ENCODE data around the gene RMDN2.

The RMDN2 gene

GRCh38 chr2:37895140-37895539 lies 29.9 kb upstream of the RMDN2 start:
- no peak for TF ChIP-seq CTCF (IDR thresholded peaks at IDR 0.05)
- Histone ChIP-seq H3K4me3 (ENCODE audit: low read depth, low read length) (no peak overlapping the region), H3K79me2 (no peaks in the 10 kb centered on the region), H3K9me3 (ENCODE audit: control insufficient read depth, low read length) (no peaks in the 10 kb centered on the region), H3K27ac (no peak overlapping the region), H3K27me3 (ENCODE audit: control insufficient read depth, insufficient read depth, low read length) (no peaks in the 10 kb centered on the region), H2AFZ (no peak overlapping the region), H3K4me2 (ENCODE audit: low read length) (no peak overlapping the region), H3K4me1 (no peaks in the 10 kb centered on the region), H3K36me3 (ENCODE audit: control insufficient read depth, insufficient read depth, low read length) (no peaks in the 10 kb centered on the region), H3K9ac (no peak overlapping the region)

GRCh38 chr2:37896319-37896718 lies 28.8 kb upstream of the RMDN2 start:
- Histone ChIP-seq H3K4me1 (no peaks in the 10 kb centered on the region), H3K9ac (no peak overlapping the region), H3K4me2 (ENCODE audit: low read length) (no peak overlapping the region), H3K4me3 (ENCODE audit: low read depth, low read length) (no peak overlapping the region), H3K27me3 (ENCODE audit: control insufficient read depth, insufficient read depth, low read length) (no peaks in the 10 kb centered on the region), H3K79me2 (no peaks in the 10 kb centered on the region), H3K9me3 (ENCODE audit: control insufficient read depth, low read length) (no peaks in the 10 kb centered on the region), H2AFZ (no peak overlapping the region), H3K27ac (no peak overlapping the region), H3K36me3 (ENCODE audit: control insufficient read depth, insufficient read depth, low read length) (no peaks in the 10 kb centered on the region)
- TF ChIP-seq CTCF (IDR thresholded peaks at IDR 0.05) = no peak

- Histone ChIP-seq H3K4me1 (no peaks in the 10 kb centered on the region), H3K27ac (no peak overlapping the region), H3K4me2 (ENCODE audit: low read length) (no peak overlapping the region), H3K9ac (no peak overlapping the region), H3K36me3 (ENCODE audit: control insufficient read depth, insufficient read depth, low read length) (no peaks in the 10 kb centered on the region), H3K27me3 (ENCODE audit: control insufficient read depth, insufficient read depth, low read length) (no peaks in the 10 kb centered on the region), H2AFZ (no peak overlapping the region), H3K4me3 (ENCODE audit: low read depth, low read length) (no peak overlapping the region), H3K79me2 (no peaks in the 10 kb centered on the region), H3K9me3 (ENCODE audit: control insufficient read depth, low read length) (no peaks in the 10 kb centered on the region)
- no peak for TF ChIP-seq CTCF (IDR thresholded peaks at IDR 0.05)
Measured at GRCh38 chr2:37897511-37897910, 27.6 kb upstream of the RMDN2 start.

GRCh38 chr2:37898448-37898847 lies 26.6 kb upstream of the RMDN2 start:
- H3K27ac ChIP-seq = no peak overlapping the region
- H3K36me3 ChIP-seq (ENCODE audit: control insufficient read depth, insufficient read depth, low read length) = no peaks in the 10 kb centered on the region
- no peaks in the 10 kb centered on the region for H3K79me2 ChIP-seq
- no peaks in the 10 kb centered on the region for H3K9me3 ChIP-seq (ENCODE audit: control insufficient read depth, low read length)
- H3K4me1 ChIP-seq = no peaks in the 10 kb centered on the region
- no peak overlapping the region for H3K4me2 ChIP-seq (ENCODE audit: low read length)
- no peak for TF ChIP-seq CTCF (IDR thresholded peaks at IDR 0.05)
- H3K4me3 ChIP-seq (ENCODE audit: low read depth, low read length) = no peak overlapping the region
- no peak overlapping the region for H3K9ac ChIP-seq
- no peak overlapping the region for H2AFZ ChIP-seq
- no peaks in the 10 kb centered on the region for H3K27me3 ChIP-seq (ENCODE audit: control insufficient read depth, insufficient read depth, low read length)

GRCh38 chr2:37902991-37903390 lies 22.1 kb upstream of the RMDN2 start:
- TF ChIP-seq CTCF (IDR thresholded peaks at IDR 0.05) = no peak
- no peaks in the 10 kb centered on the region for H3K9me3 ChIP-seq (ENCODE audit: control insufficient read depth, low read length)

More at GRCh38 chr2:37902991-37903390, 22.1 kb upstream of the RMDN2 start:
- no peak overlapping the region for H3K27ac ChIP-seq
- H2AFZ ChIP-seq = no peak overlapping the region
- H3K27me3 ChIP-seq (ENCODE audit: control insufficient read depth, insufficient read depth, low read length) = no peaks in the 10 kb centered on the region
- H3K4me1 ChIP-seq = no peaks in the 10 kb centered on the region
- H3K79me2 ChIP-seq = no peaks in the 10 kb centered on the region
- no peaks in the 10 kb centered on the region for H3K36me3 ChIP-seq (ENCODE audit: control insufficient read depth, insufficient read depth, low read length)
- no peak overlapping the region for H3K4me3 ChIP-seq (ENCODE audit: low read depth, low read length)
- no peak overlapping the region for H3K9ac ChIP-seq
- no peak overlapping the region for H3K4me2 ChIP-seq (ENCODE audit: low read length)

All from parathyroid adenoma (tissue), 2 donors.